BLaER1 (cell line): ENCODE measurements around the gene MNT.
A peak's percentile ranks its signal among the peaks of the same experiment; 100 is the strongest.

Source experiments
- H3K27ac ChIP-seq: shearing (Covaris generic); formaldehyde crosslinking; 2 replicates; pipeline ENCODE4 v1.8.1; 2022
- H3K27me3 ChIP-seq: shearing (Covaris generic); formaldehyde crosslinking; 2 replicates; pipeline ENCODE4 v1.8.1; 2022
- H3K36me3 ChIP-seq: shearing (Covaris generic); formaldehyde crosslinking; 2 replicates; pipeline ENCODE4 v1.8.1; 2022
- H3K4me1 ChIP-seq: shearing (Covaris generic); formaldehyde crosslinking; 2 replicates; pipeline ENCODE4 v1.8.1; 2022
- H3K4me2 ChIP-seq: shearing (Covaris generic); formaldehyde crosslinking; 2 replicates; pipeline ENCODE4 v1.8.1; 2022
- H3K4me3 ChIP-seq: shearing (Covaris generic); formaldehyde crosslinking; 2 replicates; pipeline ENCODE4 v1.8.1; 2022
- H3K9ac ChIP-seq: shearing (Covaris generic); formaldehyde crosslinking; 2 replicates; pipeline ENCODE4 v1.8.1; 2022
- H3K9me3 ChIP-seq: shearing (Covaris generic); formaldehyde crosslinking; 2 replicates; pipeline ENCODE4 v1.8.1; 2022
- H4K20me1 ChIP-seq: shearing (Covaris generic); formaldehyde crosslinking; 2 replicates; pipeline ENCODE4 v1.8.1; 2022
- Cebpa-rat ChIP-seq: shearing (Covaris generic); IDR thresholded peaks from 2 replicates; pipeline ENCODE4 v1.8.1; 2022

Gene MNT

DNA sequence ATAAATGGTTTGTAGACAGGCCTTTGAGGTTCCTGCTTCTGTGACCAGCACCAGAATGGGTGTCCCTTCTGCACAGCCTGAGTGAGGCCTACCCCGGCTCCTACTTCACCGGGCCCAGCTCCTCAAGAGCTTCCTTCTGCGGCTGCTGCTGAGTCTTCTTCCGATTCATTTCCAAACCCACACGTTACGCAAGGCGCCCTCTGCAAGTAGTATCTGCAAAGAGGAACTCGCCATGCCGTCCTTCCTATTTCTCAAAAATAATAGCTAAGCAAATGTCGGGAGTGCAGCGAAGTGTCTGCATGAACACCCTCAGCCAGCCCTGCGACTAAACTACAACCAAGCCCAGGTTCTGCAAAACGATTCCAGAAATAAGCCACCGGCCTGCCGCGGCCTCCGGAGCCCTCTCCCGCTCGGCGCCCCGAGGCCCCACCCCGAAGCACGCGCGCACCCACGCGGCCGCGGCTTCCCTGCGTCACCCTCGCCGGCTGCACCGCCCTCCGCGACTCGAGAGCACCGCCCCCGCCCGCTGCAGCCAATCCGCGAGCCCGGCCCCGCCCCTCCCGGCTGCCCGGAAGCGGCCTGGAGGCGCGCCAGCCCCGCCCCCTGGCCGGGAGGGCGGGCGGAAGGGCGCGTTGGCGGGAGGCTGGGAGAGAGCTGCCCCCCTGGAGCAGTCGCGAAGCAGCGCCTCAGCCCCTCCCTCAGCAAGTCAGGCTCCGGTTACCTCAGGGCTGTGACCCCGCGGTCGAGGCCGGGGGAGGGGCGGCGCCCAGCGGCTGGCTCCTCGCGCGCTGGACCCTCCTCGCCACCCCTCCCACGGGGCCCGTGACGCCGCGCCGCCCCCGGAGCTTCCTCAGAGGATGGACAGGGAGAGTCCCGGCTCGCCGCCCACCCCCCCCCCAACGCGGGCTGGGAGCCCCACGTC is 8.3 kb downstream of the MNT start:
- Histone ChIP-seq H3K4me1 (peaks cover 56% of the 10 kb centered on the region), H3K4me3 (peak overlapping the region; percentile 84), H4K20me1 (peaks cover 82% of the 10 kb centered on the region), H3K9me3 (no peaks in the 10 kb centered on the region), H3K36me3 (peaks cover 32% of the 10 kb centered on the region), H3K27ac (peak overlapping the region; percentile 93), H3K4me2 (peak overlapping the region; percentile 96), H3K9ac (peak overlapping the region; percentile 87), H3K27me3 (no peaks in the 10 kb centered on the region)
- TF ChIP-seq Cebpa-rat, result peak; percentile 95

DNA sequence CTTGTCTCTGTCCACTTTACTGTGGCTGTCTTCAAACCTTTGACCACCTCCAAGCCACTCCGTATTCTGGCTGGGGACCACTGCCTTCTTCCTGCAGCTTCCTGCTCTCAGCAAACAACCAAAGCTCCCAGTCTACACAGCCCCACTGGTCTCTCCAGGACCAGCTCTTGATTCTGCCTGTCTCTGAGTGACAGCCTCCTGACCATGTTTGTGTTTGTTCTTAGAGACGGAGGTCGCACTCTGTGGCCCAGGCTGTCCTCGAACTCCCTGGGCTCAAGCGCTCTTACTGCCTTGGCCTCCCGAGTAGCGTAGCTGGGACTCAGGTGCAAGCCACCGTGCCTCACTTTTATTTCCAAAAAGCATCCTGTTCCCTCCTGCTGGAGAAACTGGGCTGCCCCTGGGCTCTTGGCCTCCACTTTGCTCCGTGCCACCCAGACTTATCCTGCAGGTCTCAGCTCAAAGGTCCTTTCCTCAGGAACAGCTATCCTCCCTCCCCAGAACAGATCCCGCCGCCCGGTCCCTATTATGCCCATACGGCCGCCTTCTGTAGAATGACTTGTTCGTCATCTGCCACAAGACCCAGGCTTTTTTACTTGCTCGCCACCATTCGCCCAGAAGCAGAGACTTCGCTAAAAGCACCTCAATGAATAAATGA is 9.1 kb downstream of the MNT start:
- Histone ChIP-seq H3K4me3 (peak overlapping the region; percentile 84), H3K9ac (peak overlapping the region; percentile 79), H3K27me3 (no peaks in the 10 kb centered on the region), H3K4me1 (peaks cover 50% of the 10 kb centered on the region), H3K9me3 (no peaks in the 10 kb centered on the region), H4K20me1 (peaks cover 81% of the 10 kb centered on the region), H3K4me2 (peak overlapping the region; percentile 96), H3K27ac (peak overlapping the region; percentile 93), H3K36me3 (peaks cover 40% of the 10 kb centered on the region)
- TF ChIP-seq Cebpa-rat, result no peak

DNA sequence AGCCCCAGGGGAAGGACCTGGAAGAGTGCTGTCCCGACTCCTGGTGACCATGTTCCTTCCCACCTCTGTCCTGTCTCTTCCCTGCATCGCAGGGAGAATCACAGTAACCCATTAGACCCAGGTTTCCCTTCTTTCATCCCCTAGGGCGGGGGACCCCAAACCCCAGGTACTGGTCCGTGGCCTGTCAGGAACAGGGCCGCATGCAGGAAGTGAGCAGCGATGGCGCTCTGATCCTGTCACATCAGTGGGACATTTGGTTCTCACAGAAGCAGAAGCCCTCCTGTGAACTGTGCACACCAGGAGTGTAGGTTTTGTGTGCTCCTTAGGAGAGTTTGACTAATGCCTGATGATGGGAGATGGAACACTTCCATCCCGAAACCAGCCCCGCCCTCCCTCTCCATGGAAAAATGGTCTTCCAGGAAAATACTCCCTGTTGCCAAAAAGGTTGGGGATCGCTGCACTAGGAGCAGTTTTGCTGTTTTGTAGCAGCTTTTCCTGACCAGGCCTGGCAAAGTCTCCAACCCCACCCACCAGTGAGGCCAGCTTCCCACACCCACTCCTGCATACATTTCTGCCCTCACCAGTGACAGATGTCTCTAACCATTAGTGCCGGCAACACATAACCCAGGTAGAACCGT is 10.5 kb downstream of the MNT start:
- Histone ChIP-seq H3K9me3 (no peaks in the 10 kb centered on the region), H3K27ac (no peak overlapping the region), H3K36me3 (peaks cover 52% of the 10 kb centered on the region), H3K4me2 (0 out of 2 replicates have a peak overlapping the region, but pooled peaks have one; percentile 5), H4K20me1 (peaks cover 77% of the 10 kb centered on the region), H3K4me1 (peaks cover 44% of the 10 kb centered on the region), H3K9ac (peak overlapping the region; percentile 53), H3K4me3 (no peak overlapping the region), H3K27me3 (no peaks in the 10 kb centered on the region)
- no peak for TF ChIP-seq Cebpa-rat

GRCh38 chr17:2388683-2389055 is 12.2 kb downstream of the MNT start:
- peaks cover 56% of the 10 kb centered on the region for H3K36me3 ChIP-seq
- peaks cover 67% of the 10 kb centered on the region for H4K20me1 ChIP-seq
- TF ChIP-seq Cebpa-rat, result no peak
- no peak overlapping the region for H3K4me3 ChIP-seq
- H3K4me1 ChIP-seq, result peaks cover 41% of the 10 kb centered on the region
- H3K4me2 ChIP-seq, result no peak overlapping the region
- H3K27ac ChIP-seq, result no peak overlapping the region
- 0 out of 2 replicates have a peak overlapping the region, but pooled peaks have one; percentile 14 for H3K9ac ChIP-seq
- H3K9me3 ChIP-seq, result no peaks in the 10 kb centered on the region
- H3K27me3 ChIP-seq, result no peaks in the 10 kb centered on the region

GRCh38 chr17:2388020-2388682 is 12.7 kb downstream of the MNT start:
- Histone ChIP-seq H3K9me3 (no peaks in the 10 kb centered on the region), H3K36me3 (peaks cover 61% of the 10 kb centered on the region), H3K9ac (0 out of 2 replicates have a peak overlapping the region, but pooled peaks have one; percentile 14), H3K27ac (no peak overlapping the region), H4K20me1 (peaks cover 72% of the 10 kb centered on the region), H3K4me2 (no peak overlapping the region), H3K4me1 (peaks cover 46% of the 10 kb centered on the region), H3K4me3 (no peak overlapping the region), H3K27me3 (no peaks in the 10 kb centered on the region)
- no peak for TF ChIP-seq Cebpa-rat

DNA sequence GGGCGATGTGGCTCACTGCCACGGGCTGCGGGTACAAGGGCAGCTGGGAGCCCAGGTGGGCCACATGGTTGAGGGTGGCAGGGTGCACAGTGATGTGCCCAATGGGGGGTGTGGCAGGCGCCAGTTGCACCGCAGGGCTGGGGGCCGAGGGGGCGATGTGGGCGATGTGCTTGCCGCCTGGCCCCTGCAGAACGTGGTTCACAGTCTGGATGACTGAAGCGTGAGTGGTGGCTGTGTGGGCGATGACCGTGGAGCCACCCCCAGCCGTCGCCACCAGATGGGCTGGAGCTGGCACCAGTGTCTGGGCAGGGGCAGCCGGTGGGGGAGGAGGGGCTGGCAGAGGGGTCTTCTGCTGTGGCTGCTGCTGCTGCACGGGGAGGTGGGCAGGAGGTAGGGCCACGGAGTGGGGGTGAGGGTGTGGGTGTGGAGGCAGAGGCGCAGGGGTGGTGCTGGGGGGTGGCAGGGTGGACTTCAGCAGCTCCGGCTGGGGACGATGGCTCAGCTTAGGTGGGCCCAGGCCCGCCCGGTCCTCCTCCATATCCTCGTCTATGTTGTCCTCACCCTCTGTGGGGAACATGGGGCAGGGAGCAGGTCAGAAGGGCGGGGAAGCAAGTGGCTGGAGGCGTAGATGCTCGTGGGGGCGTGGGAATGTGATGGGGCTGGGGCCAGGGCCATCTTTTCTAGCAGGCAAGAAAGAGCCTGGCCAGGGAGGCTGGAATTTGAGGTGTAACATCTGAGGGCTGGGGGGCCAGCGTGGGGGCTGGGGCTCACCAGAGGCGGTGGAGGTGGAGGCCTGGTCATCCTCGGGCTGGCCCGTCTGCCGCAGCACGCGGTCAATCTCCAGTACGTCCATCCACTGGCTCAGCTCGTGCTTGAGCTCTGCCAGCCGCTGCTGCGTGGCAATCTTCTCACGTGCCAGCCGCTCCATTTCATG is 13.5 kb downstream of the MNT start:
- H3K9me3 ChIP-seq, result no peaks in the 10 kb centered on the region
- H4K20me1 ChIP-seq, result peaks cover 75% of the 10 kb centered on the region
- peaks cover 52% of the 10 kb centered on the region for H3K4me1 ChIP-seq
- no peak overlapping the region for H3K4me2 ChIP-seq
- no peak overlapping the region for H3K9ac ChIP-seq
- no peak for TF ChIP-seq Cebpa-rat
- no peak overlapping the region for H3K27ac ChIP-seq
- no peak overlapping the region for H3K4me3 ChIP-seq
- no peaks in the 10 kb centered on the region for H3K27me3 ChIP-seq
- H3K36me3 ChIP-seq, result peaks cover 63% of the 10 kb centered on the region

GRCh38 chr17:2386400-2387085 is 14.3 kb downstream of the MNT start:
- Histone ChIP-seq H3K4me1 (peaks cover 45% of the 10 kb centered on the region), H3K4me2 (no peak overlapping the region), H3K36me3 (peaks cover 71% of the 10 kb centered on the region), H4K20me1 (peaks cover 67% of the 10 kb centered on the region), H3K9ac (peak overlapping the region; percentile 34; the same call in 1 of the 2 replicates), H3K27ac (0 out of 2 replicates have a peak overlapping the region, but pooled peaks have one; percentile 22), H3K4me3 (no peak overlapping the region), H3K27me3 (no peaks in the 10 kb centered on the region), H3K9me3 (no peaks in the 10 kb centered on the region)
- no peak for TF ChIP-seq Cebpa-rat
